Activated CD8-positive, alpha-beta memory T cell treated with anti-CD3 and anti-CD28 coated beads, Interleukin-2, amount 10 ng/mL, durations not matched to agents 7 days and 5 days (primary cell): ENCODE results near the gene LAMB1. TPM values are rescaled to one million over a fixed set of nuclear protein-coding genes. Genes with fewer than 3 reads are reported as not detected.

ENCODE experiments used
- ATAC-seq: fragments of 150-1000 bp; cut with Tn5 transposase; one replicate; pipeline ENCODE4 v1.10.0; 2021; ENCODE audit warnings: moderate library complexity
- CTCF ChIA-PET: fragments of 350-600 bp; sonication (Branson Sonifier 250); formaldehyde crosslinking; loops from one replicate; lab custom pipeline; 2021; ENCODE audit warnings: antibody characterized with exemption; lab: Charles Lee
- DNase-seq: peaks from one replicate; pipeline ENCODE4 v3.0.0-alpha.2; 2020
- H3K27ac Mint-ChIP-seq: one replicate; pipeline ENCODE4 v1.8.0; 2021; ENCODE audit warnings: mild to moderate bottlenecking, mixed read lengths
- H3K27me3 Mint-ChIP-seq: one replicate; pipeline ENCODE4 v1.8.0; 2021; ENCODE audit warnings: mixed read lengths
- H3K36me3 Mint-ChIP-seq: one replicate; pipeline ENCODE4 v1.8.0; 2021; ENCODE audit warnings: mild to moderate bottlenecking, mixed read lengths
- H3K4me1 Mint-ChIP-seq: one replicate; pipeline ENCODE4 v1.8.0; 2021; ENCODE audit warnings: mixed read lengths
- H3K4me3 Mint-ChIP-seq: one replicate; pipeline ENCODE4 v1.8.0; 2021; ENCODE audit warnings: mild to moderate bottlenecking, moderate library complexity, mixed read lengths
- H3K9me3 Mint-ChIP-seq: one replicate; pipeline ENCODE4 v1.8.0; 2022; ENCODE audit warnings: low read depth, mixed read lengths
- total RNA-seq, 2 experiments: library from RNA; stranded (reverse); gene quantifications; one replicate each; pipeline ENCODE4 v1.2.3, GENCODE V29; 2021

LAMB1 gene
- not detected for total RNA-seq

DNA sequence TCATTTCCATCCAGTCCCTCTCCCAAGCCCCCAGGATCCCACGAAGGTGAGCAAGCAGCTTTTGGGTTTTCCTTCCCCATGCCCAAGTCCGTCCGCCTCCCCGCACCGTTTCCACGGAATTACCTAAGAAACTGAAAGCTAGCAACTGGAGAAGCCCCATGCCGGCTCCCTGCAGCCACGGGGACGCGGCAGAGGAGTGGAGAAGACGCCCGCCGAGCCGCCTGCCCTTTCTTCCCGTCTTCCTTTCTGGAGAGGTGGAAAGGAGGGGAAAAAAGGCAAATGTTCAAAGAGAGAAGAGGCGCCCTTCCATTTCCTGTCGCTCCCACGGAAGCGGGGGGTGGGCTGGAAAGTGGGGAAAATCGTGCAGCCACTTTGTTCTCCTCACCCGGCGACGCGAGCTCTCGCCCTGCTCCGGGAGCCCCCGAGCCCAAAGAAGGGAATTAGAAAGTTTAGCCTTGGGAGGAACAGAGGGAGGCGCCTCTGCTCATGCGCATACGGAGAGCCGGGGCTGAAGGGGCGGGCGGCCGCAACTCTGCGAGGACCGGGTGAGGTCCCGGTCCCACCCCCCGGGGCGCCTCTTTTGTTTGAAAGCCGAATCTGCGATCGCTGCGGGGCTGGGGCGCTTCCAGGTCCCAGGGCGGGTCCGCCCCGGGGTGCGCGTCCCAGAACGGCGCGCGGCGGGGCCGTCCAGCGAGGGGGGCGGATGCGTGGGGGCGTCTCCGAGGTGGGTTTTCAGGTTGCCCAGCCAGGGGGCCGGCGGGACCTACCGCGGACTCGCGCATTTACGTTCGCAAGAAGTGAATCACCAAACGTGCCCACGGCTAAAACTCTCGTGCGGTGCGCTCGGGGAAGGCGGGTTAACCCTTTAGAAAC, at the start of gene LAMB1:
LAMB1 (minus strand) TSS at position 436 of the 873 bp plus-strand sequence; CDS start at position 160, 276 bp downstream.
- ATAC-seq (peak; percentile 30), DNase-seq (no peak)
- Mint-ChIP-seq H3K36me3 (no peaks in the 10 kb centered on the region), H3K4me3 (peak within 1 kb of the TSS; percentile 54), H3K9me3 (no peaks in the 10 kb centered on the region), H3K27me3 (peaks cover 79% of the 10 kb centered on the region), H3K27ac (no peak within 1 kb of the TSS), H3K4me1 (peaks cover 16% of the 10 kb centered on the region)
- CTCF ChIA-PET = no interaction called here

- no peaks in the 10 kb centered on the region for H3K9me3 Mint-ChIP-seq
- H3K4me3 Mint-ChIP-seq = no peak overlapping the region
- peaks cover 21% of the 10 kb centered on the region for H3K27me3 Mint-ChIP-seq
- ATAC-seq (no peak), DNase-seq (no peak)
- H3K36me3 Mint-ChIP-seq = no peaks in the 10 kb centered on the region
- CTCF ChIA-PET = no interaction called here
- no peak overlapping the region for H3K27ac Mint-ChIP-seq
- peaks cover 2% of the 10 kb centered on the region for H3K4me1 Mint-ChIP-seq
Measured at GRCh38 chr7:108051454-108051853, 48.5 kb upstream of the LAMB1 start.

- Mint-ChIP-seq H3K4me3 (no peak overlapping the region), H3K9me3 (no peaks in the 10 kb centered on the region), H3K36me3 (no peaks in the 10 kb centered on the region), H3K4me1 (peaks cover 2% of the 10 kb centered on the region), H3K27ac (no peak overlapping the region), H3K27me3 (peaks cover 17% of the 10 kb centered on the region)
- peak; percentile 50 for DNase-seq
- CTCF ChIA-PET = no interaction called here
- peak; percentile 55 for ATAC-seq
Measured at GRCh38 chr7:108049962-108050361, 47.0 kb upstream of the LAMB1 start.

DNA sequence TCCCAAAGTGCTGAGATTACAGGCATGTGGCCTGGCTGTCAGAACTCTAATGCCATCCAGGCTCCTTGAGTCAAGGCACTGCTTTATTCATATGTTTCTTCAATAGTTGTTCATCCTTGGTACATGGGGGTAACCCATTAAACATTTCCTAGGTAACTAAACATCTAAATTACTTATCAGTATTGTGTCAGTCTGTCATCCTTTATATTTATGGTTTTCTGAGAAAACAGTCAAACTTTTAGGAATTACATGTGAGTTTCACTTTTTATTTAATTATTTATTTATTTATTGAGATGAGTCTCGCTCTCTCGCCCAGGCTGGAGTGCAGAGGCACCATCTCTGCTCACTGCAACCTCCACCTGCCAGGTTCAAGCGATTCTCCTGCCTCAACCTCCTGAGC, 45.5 kb upstream of the LAMB1 start:
- Mint-ChIP-seq H3K27me3 (peaks cover 20% of the 10 kb centered on the region), H3K27ac (no peak overlapping the region), H3K36me3 (no peaks in the 10 kb centered on the region), H3K9me3 (no peaks in the 10 kb centered on the region), H3K4me1 (peaks cover 2% of the 10 kb centered on the region), H3K4me3 (no peak overlapping the region)
- ATAC-seq (no peak), DNase-seq (no peak)
- CTCF ChIA-PET = no interaction called here

DNA sequence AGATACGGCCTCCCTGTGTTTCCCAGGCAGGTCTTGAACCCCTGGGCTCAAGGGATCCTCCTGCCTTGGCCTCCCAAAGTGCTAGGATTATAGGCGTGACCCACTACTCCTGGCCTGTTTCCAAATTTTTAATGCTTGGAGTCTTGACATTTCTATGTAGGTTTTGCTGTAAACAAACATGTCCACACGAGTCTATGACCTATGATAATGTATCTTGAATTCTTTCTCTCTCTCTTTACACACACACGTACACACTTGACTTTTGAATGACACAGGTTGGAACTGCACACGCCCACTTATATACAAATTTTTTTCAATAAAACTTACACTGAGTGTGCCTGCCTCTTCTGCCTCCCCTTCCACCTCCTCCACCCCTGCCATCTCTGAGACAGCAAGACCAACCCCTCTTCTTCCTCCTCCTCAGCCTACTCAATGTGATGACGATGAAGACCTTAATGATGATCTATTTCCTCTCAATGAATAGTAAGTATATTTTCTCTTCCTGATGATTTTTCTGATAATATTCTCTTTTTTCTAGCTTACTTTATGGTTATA, 44.1 kb upstream of the LAMB1 start:
- CTCF ChIA-PET = no interaction called here
- ATAC-seq = no peak
- no peak for DNase-seq
- Mint-ChIP-seq H3K4me1 (peaks cover 2% of the 10 kb centered on the region), H3K4me3 (no peak overlapping the region), H3K27me3 (peaks cover 20% of the 10 kb centered on the region), H3K36me3 (no peaks in the 10 kb centered on the region), H3K9me3 (no peaks in the 10 kb centered on the region), H3K27ac (no peak overlapping the region)

- Mint-ChIP-seq H3K36me3 (no peaks in the 10 kb centered on the region), H3K9me3 (no peaks in the 10 kb centered on the region), H3K27me3 (peaks cover 17% of the 10 kb centered on the region), H3K4me3 (no peak overlapping the region), H3K27ac (no peak overlapping the region), H3K4me1 (peaks cover 2% of the 10 kb centered on the region)
- CTCF ChIA-PET = interaction anchor here (1.1 kb wide), 1 partner anchor 12 kb away, joined by 3 read pairs; no protein-coding TSS in a partner anchor
- DNase-seq (no peak), ATAC-seq (no peak)
Measured at GRCh38 chr7:108045669-108046068, 42.7 kb upstream of the LAMB1 start.

DNA sequence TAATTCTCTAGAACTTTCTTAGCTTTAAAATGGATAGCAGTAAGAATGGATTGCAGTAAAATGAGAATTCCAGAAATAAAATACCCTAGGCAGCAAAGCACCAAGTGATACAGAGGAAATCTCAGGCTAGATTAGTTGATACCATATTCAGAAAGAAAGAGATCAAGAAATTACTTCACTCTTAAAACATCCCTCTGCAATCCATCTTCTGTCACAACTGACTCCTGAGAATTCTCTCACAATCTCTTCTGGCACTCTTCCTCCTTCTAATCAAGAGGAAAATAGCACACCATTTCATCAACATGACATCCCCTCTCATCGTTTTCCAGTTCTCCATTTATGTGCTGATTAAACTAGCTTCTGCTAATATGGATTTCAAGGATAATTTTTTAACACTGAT, 42.2 kb upstream of the LAMB1 start:
- no peak overlapping the region for H3K4me3 Mint-ChIP-seq
- H3K9me3 Mint-ChIP-seq = no peaks in the 10 kb centered on the region
- peaks cover 21% of the 10 kb centered on the region for H3K27me3 Mint-ChIP-seq
- peaks cover 1% of the 10 kb centered on the region for H3K4me1 Mint-ChIP-seq
- CTCF ChIA-PET = interaction anchor here (1.1 kb wide), 1 partner anchor 13 kb away, joined by 3 read pairs; no protein-coding TSS in a partner anchor
- no peaks in the 10 kb centered on the region for H3K36me3 Mint-ChIP-seq
- ATAC-seq (no peak), DNase-seq (no peak)
- H3K27ac Mint-ChIP-seq = no peak overlapping the region

- Mint-ChIP-seq H3K4me3 (no peak overlapping the region), H3K36me3 (no peaks in the 10 kb centered on the region), H3K9me3 (no peaks in the 10 kb centered on the region), H3K4me1 (no peaks in the 10 kb centered on the region), H3K27me3 (peaks cover 28% of the 10 kb centered on the region), H3K27ac (no peak overlapping the region)
- DNase-seq = no peak
- no peak for ATAC-seq
- CTCF ChIA-PET = no interaction called here
Measured at GRCh38 chr7:108044345-108044744, 41.4 kb upstream of the LAMB1 start.

DNA sequence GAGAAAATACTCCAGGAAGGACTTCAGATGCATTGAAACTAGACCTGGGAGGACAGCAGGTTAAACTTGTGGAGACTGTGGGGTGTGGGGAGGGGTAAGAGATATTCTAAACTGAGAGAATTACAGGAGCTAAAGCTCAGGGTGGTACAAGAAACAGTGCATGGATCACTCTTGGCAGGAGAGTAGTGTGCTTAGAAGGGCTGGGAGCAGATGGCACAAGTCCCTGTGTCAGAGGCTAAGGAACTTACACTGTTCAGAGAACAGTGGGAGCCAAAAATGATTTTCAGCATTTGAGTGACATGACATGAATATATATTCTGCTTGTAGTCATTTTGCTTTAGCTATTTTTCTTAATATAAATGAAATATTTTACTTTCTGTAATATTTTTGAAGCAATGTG, 36.0 kb upstream of the LAMB1 start:
- Mint-ChIP-seq H3K4me3 (no peak overlapping the region), H3K4me1 (no peaks in the 10 kb centered on the region), H3K9me3 (no peaks in the 10 kb centered on the region), H3K27ac (no peak overlapping the region), H3K36me3 (no peaks in the 10 kb centered on the region), H3K27me3 (peaks cover 29% of the 10 kb centered on the region)
- DNase-seq = no peak
- no peak for ATAC-seq
- CTCF ChIA-PET = no interaction called here

- Mint-ChIP-seq H3K27me3 (peaks cover 29% of the 10 kb centered on the region), H3K36me3 (no peaks in the 10 kb centered on the region), H3K9me3 (no peaks in the 10 kb centered on the region), H3K27ac (no peak overlapping the region), H3K4me3 (no peak overlapping the region), H3K4me1 (no peaks in the 10 kb centered on the region)
- CTCF ChIA-PET = no interaction called here
- DNase-seq = no peak
- ATAC-seq = no peak
Measured at GRCh38 chr7:108037741-108038140, 34.8 kb upstream of the LAMB1 start.

DNA sequence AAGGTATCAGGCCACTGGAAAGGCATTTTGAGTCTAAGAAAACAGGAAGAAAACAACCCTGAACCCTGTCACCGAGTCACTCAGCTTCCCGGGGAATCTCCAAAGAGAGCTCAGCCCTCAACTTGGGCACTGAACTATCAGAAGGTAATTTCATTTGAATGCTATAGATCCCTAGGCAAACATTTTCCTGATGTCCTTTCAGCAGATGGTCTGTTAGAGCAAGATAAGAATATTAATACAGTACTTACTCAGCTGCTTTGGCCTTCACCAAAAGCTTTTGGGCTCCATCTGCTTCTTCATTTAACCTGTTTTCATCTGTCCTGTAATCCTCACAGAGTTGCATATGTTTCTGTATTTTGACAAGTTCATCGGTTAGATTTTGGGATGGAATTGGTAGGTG, 34.2 kb upstream of the LAMB1 start:
- CTCF ChIA-PET = no interaction called here

GRCh38 chr7:108034586-108034985, 31.6 kb upstream of the LAMB1 start:
- DNase-seq (no peak), ATAC-seq (no peak)
- H3K36me3 Mint-ChIP-seq = no peaks in the 10 kb centered on the region
- no peak overlapping the region for H3K27ac Mint-ChIP-seq
- peaks cover 13% of the 10 kb centered on the region for H3K27me3 Mint-ChIP-seq
- H3K4me3 Mint-ChIP-seq = no peak overlapping the region
- H3K9me3 Mint-ChIP-seq = no peaks in the 10 kb centered on the region
- CTCF ChIA-PET = interaction anchor here (1.1 kb wide), 1 partner anchor 142 kb away, joined by 3 read pairs; no protein-coding TSS in a partner anchor
- H3K4me1 Mint-ChIP-seq = no peaks in the 10 kb centered on the region

More for the DNA sequence above, 34.2 kb upstream of the LAMB1 start:
- H3K4me3 Mint-ChIP-seq = no peak overlapping the region
- no peaks in the 10 kb centered on the region for H3K4me1 Mint-ChIP-seq
- H3K36me3 Mint-ChIP-seq = no peaks in the 10 kb centered on the region
- no peak for ATAC-seq
- no peaks in the 10 kb centered on the region for H3K9me3 Mint-ChIP-seq
- no peak overlapping the region for H3K27ac Mint-ChIP-seq
- H3K27me3 Mint-ChIP-seq = peaks cover 26% of the 10 kb centered on the region
- no peak for DNase-seq

- CTCF ChIA-PET = interaction anchor here (1.1 kb wide), 1 partner anchor 143 kb away, joined by 3 read pairs; no protein-coding TSS in a partner anchor
- no peak overlapping the region for H3K27ac Mint-ChIP-seq
Measured at GRCh38 chr7:108033776-108034497, 31.0 kb upstream of the LAMB1 start.

More at GRCh38 chr7:108033776-108034497, 31.0 kb upstream of the LAMB1 start:
- Mint-ChIP-seq H3K36me3 (no peaks in the 10 kb centered on the region), H3K4me1 (no peaks in the 10 kb centered on the region), H3K27me3 (peaks cover 11% of the 10 kb centered on the region), H3K4me3 (no peak overlapping the region), H3K9me3 (no peaks in the 10 kb centered on the region)
- DNase-seq = no peak
- no peak for ATAC-seq
